GM18517 (cell line): Measurements from ENCODE around the gene LTA4H.

Source experiments
- ATAC-seq: cut with Tn5 transposase; IDR thresholded peaks from one replicate; pipeline ENCODE4 v1.9.1; 2021; ENCODE audit warnings: mild to moderate bottlenecking, moderate library complexity; ENCODE audit not compliant: unreplicated experiment

LTA4H gene

DNA sequence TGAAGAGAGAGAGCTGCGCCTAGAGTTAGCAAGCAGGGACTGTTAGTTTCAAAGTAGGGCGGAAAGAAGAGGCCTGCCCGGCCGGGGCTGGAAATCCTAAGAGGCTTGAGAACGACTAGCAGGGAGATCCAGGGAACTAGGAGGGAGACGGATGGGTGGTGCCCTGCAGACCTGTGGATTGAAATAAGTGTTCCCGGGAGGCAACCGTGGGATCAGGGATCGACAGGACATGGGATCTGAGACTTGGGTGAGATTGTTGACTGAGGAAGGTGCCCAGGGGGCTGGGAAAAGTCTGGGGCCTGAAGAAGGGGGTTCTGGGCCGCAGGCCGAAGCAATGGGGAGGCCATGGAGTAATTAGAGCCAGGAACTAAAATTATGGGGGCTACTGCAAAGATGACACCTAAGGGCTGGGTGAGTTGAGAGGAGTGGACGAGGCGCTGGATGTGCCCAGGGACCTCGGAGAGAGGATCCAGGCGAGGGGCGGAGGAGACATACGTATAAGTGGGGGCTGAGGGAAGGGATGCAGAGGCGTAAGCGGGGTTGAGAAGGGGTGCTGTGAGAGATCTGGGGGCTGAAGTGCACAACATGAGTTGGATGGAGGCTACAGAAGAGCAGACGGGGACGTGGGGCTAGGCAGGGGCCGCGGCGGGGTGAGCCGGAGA is 635 bp downstream of the LTA4H start:
- ATAC-seq = peak; percentile 5

GRCh38 chr12:96033549-96034389 is 1.6 kb downstream of the LTA4H start:
- no peak for ATAC-seq

GRCh38 chr12:96029826-96030225 is 5.6 kb downstream of the LTA4H start:
- no peak for ATAC-seq

DNA sequence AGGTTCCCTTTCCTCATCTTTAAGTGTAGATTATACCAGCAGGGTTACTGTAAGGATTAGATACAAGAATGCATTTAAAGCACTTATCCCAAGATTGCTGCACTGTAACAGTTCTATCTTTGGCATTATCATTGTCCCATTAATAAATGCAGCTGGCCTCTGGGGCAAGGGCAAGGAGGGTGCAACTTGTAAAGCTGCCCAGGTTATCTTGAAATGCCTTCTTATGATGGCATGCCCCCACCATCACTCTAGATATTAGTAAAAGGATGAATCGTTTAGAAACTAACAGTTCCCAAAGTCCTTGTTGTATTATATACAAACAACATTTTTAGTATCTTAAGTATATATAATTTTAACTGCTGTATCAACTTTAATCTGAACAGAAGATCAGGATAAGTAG is 6.8 kb downstream of the LTA4H start:
- no peak for ATAC-seq

- ATAC-seq = no peak
Measured at GRCh38 chr12:96026331-96026730, 9.1 kb downstream of the LTA4H start.

DNA sequence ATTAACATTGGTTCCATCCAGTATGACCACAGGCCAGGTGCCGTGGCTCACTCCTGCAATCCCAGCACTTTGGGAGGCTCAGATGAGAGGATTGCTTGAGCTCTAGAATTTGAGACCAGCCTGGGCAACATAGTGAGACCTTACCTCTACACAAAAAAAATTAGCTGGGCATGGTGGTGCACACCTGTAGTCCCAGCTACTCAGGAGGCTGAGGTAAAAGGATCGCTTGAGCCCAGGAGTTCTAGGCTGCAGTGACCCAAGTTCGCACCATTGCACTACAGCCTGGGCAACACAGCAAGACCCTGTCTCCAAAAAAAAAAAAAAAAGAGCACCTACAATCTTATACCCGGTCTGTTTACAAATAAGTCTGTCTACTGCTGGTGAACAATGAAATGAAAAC is 9.9 kb downstream of the LTA4H start:
- ATAC-seq = no peak

DNA sequence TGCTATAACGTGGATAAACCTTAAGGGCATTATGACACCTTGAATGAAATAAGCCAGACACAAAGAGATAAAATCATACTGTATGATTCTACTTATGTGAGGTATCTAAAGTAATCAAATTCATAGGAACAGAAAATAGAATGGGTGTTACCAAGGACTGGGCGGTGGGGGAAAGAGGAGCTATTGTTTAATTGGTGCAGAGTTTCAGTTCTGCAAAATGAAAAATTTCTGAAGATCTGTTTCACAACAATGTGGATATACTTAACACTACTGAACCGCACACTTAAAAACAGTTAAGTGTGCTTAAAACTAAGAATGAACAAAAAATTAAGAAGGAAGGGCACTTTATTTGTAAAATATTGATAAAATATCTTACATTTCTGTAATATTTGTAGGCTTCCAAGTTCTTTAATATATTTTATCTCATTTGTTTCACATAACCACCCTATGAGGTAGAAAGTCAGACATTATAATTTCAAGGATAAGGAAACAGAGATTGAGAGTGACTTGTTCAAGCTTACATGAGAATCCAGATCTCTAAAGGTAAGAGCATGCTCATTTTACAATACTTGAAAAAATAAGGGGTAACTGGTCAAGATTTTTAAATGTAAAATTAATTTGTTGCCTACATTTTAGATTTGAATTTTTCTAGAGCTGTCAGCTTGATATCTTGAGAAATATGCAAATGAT is 14.9 kb downstream of the LTA4H start:
- ATAC-seq = peak; percentile 96

- no peak for ATAC-seq
Measured at GRCh38 chr12:96015672-96016071, 19.7 kb downstream of the LTA4H start.

DNA sequence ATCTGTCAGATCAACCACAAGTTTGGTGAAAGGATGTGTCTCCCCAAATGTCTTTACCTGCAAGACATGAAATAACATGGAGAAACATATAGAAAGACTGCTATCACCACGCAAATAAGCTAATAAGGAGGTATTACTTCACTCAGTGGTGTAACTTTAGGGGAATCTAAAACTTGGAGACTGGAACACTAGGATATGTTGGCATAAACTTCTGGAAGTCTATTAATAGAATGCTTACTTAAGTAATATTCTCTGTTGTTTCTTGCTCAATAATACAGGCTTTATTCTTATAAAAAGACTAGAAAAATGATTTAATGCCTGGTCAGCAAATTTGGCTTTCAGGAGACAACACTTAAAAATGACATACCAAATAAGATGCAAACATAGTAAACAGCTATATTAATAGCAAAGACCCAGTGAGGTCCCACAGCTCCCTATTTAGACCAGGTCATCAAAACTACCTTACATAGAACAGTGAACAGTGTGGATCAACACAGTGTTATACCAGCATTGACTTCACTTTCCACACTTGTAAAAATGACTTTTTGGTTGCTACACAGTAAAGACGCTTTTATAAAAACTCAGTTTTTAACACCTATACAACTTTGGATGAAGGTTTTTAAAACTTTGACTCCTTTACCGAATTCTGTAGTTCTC is 20.3 kb downstream of the LTA4H start:
- ATAC-seq = no peak

DNA sequence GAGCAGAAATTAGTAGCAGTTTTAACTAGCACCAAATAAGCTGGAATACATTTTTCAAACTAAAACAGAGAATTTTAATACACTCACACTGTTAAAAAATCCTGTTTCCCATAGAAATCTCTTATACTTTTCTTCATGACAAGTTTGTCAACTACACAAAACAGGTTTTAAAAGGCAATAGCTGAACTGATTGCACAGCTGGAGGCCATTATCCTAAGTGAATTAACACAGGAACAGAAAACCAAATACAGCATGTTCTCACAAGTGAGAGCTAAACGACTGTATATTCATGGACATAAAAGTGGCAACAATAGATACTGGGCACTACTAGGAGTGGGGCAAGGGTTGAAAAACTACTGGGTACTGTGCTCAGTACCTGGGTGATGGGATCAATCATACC is 27.7 kb downstream of the LTA4H start:
- no peak for ATAC-seq

- ATAC-seq = no peak
Measured at GRCh38 chr12:96006727-96007126, 28.7 kb downstream of the LTA4H start.

DNA sequence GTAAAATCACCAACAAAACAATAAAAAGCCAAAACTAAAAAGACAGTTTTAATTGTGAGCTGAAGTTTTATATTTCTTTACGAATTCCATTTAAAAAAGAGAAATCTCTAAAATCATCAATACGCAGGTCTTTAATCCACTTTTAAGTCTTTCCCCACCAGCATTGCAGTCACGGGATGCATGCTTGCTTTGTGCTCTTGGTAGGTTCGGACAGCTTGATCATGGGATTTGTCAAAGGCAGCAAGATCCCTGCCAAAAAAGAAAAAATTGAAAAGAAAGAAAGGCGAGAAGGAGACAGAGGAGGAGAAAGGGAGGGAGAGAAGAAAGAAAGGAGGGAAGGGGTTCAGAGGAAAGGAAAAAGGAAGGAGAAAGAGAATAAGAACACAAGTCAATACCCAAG is 34.5 kb downstream of the LTA4H start:
- ATAC-seq = no peak

- ATAC-seq = no peak
Measured at GRCh38 chr12:95999484-95999883, 35.9 kb downstream of the LTA4H start.

- peak; percentile 97 for ATAC-seq
Measured at GRCh38 chr12:95998611-95999286, 36.6 kb downstream of the LTA4H start.

- no peak for ATAC-seq
Measured at GRCh38 chr12:95997911-95998510, 37.4 kb downstream of the LTA4H start.

GRCh38 chr12:95997276-95997675 is 38.1 kb downstream of the LTA4H start:
- ATAC-seq = no peak

DNA sequence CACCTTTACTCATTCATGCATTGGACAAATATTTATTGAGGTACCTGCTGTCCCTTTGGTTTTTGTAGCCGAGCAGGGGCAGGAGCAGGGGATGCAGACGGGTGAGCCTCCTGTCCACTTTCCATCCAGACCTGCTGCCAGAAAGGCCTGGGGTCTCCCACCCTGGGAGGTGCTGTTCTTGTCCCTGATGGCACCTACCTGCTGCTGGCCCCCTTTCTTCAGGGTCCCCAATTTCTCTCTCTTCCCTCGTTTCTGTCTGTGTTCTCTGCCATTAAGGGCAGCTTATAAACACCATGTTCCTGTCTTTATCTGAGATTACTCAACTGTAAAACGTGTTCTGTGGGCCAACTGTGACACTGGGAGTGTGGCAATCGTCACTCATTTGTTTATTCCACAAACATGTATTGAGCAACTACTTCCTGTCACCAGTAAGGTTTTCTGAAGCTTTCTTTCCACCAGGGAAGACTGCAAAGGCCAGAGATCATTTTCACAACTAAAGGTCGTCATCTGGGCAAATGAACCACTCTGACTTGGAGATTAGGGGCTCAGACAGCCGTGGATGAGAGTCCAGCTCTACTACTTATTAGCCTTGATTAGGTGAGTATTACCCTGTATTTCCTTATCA is 39.2 kb downstream of the LTA4H start, which contains the start of gene HAL:
TSS of gene HAL (minus strand) at position 311 of the 625 bp plus-strand sequence. CDS start 434 bp downstream, outside the sequence.
- no peak for ATAC-seq

DNA sequence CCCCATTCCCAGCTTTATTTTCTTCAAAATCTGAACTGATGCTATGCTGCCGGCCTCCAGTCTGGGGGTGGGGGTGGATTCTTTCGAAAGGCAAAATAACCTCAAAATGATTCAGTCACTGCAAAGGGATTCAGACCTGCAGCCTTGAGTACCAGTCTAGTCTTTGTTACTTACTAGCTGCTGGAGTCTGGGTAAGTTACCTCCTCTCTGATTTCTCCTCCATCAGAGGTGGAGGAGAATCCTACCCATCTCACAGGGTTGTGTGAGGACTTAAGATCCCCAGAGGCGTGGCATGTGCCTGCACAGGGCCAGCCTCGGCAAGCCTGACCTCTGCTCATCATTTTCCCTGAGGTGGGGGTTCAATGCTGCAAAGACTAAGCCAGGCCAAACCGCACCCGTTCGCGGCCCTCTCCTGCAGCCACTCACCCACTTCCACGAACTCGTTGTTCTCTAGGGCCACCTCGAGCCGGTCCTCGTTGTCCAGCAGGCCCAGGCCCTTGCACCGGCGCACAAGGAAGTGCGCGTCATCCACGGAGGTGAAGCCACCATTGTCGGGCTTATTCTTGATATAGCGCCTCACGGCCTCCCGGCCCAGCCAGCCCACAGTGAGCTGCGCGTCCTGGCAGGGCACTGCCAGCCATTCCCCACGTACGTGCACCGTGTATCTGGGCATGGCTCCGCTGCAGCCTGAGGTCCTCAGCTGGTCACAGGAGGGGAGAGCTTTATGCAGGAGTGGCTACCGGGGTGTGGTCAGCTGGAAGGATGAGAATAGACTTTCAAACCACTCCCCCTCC is 40.0 kb downstream of the LTA4H start:
- no peak for ATAC-seq

GRCh38 chr12:95994476-95994875 is 40.9 kb downstream of the LTA4H start:
- no peak for ATAC-seq
